SH-SY5Y (cell line): ENCODE measurements around the gene CELSR1.

Experiments
- GATA2 ChIP-seq: IDR thresholded peaks from 2 replicates; pipeline ENCODE4 v1.6.1; 2011; ENCODE audit warnings: mild to moderate bottlenecking, low read depth, low read length
- GATA3 ChIP-seq: IDR thresholded peaks from 2 replicates; pipeline ENCODE4 v1.6.1; 2011; ENCODE audit warnings: low read depth, mild to moderate bottlenecking, low read length, moderate library complexity

- TF ChIP-seq GATA3 (no peak), GATA2 (no peak)
Measured at GRCh38 chr22:46356496-46357480, 180.6 kb downstream of the CELSR1 start.
